Colonic mucosa (tissue), 4 donors: Measurements from ENCODE around the gene CACNG8. TPM values are rescaled to one million over a fixed set of nuclear protein-coding genes. Genes with fewer than 3 reads are reported as not detected.

Experiments
- DNase-seq: peaks from one replicate; pipeline ENCODE4 v3.0.0-alpha.2; 2020
- H3K27ac ChIP-seq: fragments of 200-600 bp; one replicate; pipeline ENCODE4 v1.8.0; 2021
- H3K27me3 ChIP-seq: fragments of 200-600 bp; one replicate; pipeline ENCODE4 v1.8.0; 2021
- H3K36me3 ChIP-seq: fragments of 200-600 bp; one replicate; pipeline ENCODE4 v1.8.0; 2021
- H3K4me1 ChIP-seq: fragments of 200-600 bp; one replicate; pipeline ENCODE4 v1.8.0; 2021; ENCODE audit warnings: mild to moderate bottlenecking
- H3K4me3 ChIP-seq: fragments of 200-600 bp; one replicate; pipeline ENCODE4 v1.8.0; 2021
- H3K9ac ChIP-seq, 2 donors: one replicate each; pipeline ENCODE4 v1.7.0; 2013; ENCODE audit warnings: control low read depth in 2 of 2, low read depth in 2 of 2, low read length in 2 of 2
- H3K9me3 ChIP-seq: fragments of 200-600 bp; one replicate; pipeline ENCODE4 v1.8.0; 2021
- CTCF ChIP-seq: fragments of 200-600 bp; IDR thresholded peaks from one replicate; pipeline ENCODE4 v1.8.0; 2022; ENCODE audit warnings: antibody characterized with exemption, mild to moderate bottlenecking
- intact Hi-C: fragments of 100-400 bp; cut with DNase I; formaldehyde crosslinking; loops from one replicate; pipeline ENCODE4 v1.14.1; 2022
- total RNA-seq, 2 donors: library from RNA; stranded (reverse); fragmentation: NEBNext Ultra II Directional in 1 of 2; extraction: Animal tissue kit (Norgen Biotek cat#: 25700) in 1 of 2; gene quantifications; one replicate each; pipeline ENCODE4 v1.2.1, GENCODE V29; 2021
- donor health status: healthy.
- donor health status: DM: no; HTN: no; CAD: no.
- donor health status: DM: no; HTN: no; CAD: no.

Gene CACNG8
- total RNA-seq, 2 donors from 2014 or later, result 0.02 to 0.03 TPM

GRCh38 chr19:53981376-53981951, 18.7 kb downstream of the CACNG8 start:
- Histone ChIP-seq H3K9me3 (no peaks in the 10 kb centered on the region), H3K9ac (no peak overlapping the region), H3K4me3 (no peak overlapping the region), H3K4me1 (no peaks in the 10 kb centered on the region), H3K27ac (no peak overlapping the region), H3K27me3 (peaks cover 43% of the 10 kb centered on the region), H3K36me3 (no peaks in the 10 kb centered on the region)
- intact Hi-C loops, result no loop called here
- no peak for DNase-seq
- no peak for TF ChIP-seq CTCF

GRCh38 chr19:53982001-53982451, 19.3 kb downstream of the CACNG8 start:
- Histone ChIP-seq H3K27me3 (peaks cover 43% of the 10 kb centered on the region), H3K9me3 (no peaks in the 10 kb centered on the region), H3K4me1 (no peaks in the 10 kb centered on the region)

GRCh38 chr19:53982611-53983010, 19.9 kb downstream of the CACNG8 start:
- Histone ChIP-seq H3K36me3 (no peaks in the 10 kb centered on the region), H3K4me1 (no peaks in the 10 kb centered on the region), H3K4me3 (no peak overlapping the region), H3K9me3 (no peaks in the 10 kb centered on the region), H3K27me3 (peaks cover 43% of the 10 kb centered on the region), H3K9ac (no peak overlapping the region), H3K27ac (no peak overlapping the region)
- TF ChIP-seq CTCF, result no peak
- DNase-seq, result peak; percentile 34
- intact Hi-C loops, result no loop called here

More at GRCh38 chr19:53982001-53982451, 19.3 kb downstream of the CACNG8 start:
- no peak overlapping the region for H3K9ac ChIP-seq
- DNase-seq, result no peak
- TF ChIP-seq CTCF, result no peak
- H3K27ac ChIP-seq, result no peak overlapping the region
- intact Hi-C loops, result no loop called here
- H3K4me3 ChIP-seq, result no peak overlapping the region
- H3K36me3 ChIP-seq, result no peaks in the 10 kb centered on the region

- no peak for TF ChIP-seq CTCF
- Histone ChIP-seq H3K27me3 (peaks cover 36% of the 10 kb centered on the region), H3K4me1 (no peaks in the 10 kb centered on the region), H3K27ac (no peak overlapping the region), H3K36me3 (no peaks in the 10 kb centered on the region), H3K4me3 (no peak overlapping the region), H3K9me3 (no peaks in the 10 kb centered on the region), H3K9ac (no peak overlapping the region)
- DNase-seq, result no peak
- intact Hi-C loops, result no loop called here
Measured at GRCh38 chr19:53983457-53984289, 20.9 kb downstream of the CACNG8 start.

- peaks cover 24% of the 10 kb centered on the region for H3K27me3 ChIP-seq
- H3K4me1 ChIP-seq, result no peaks in the 10 kb centered on the region
- TF ChIP-seq CTCF, result no peak
- DNase-seq, result no peak
- H3K9ac ChIP-seq, result no peak overlapping the region
- H3K4me3 ChIP-seq, result no peak overlapping the region
- H3K27ac ChIP-seq, result no peak overlapping the region
- intact Hi-C loops, result no loop called here
- no peaks in the 10 kb centered on the region for H3K36me3 ChIP-seq
- H3K9me3 ChIP-seq, result no peaks in the 10 kb centered on the region
Measured at GRCh38 chr19:53985863-53986262, 23.1 kb downstream of the CACNG8 start.
